Ovary (tissue), 3 donors: Measurements from ENCODE around the gene SLFN14.

ENCODE experiments used
- POLR2A ChIP-seq: fragments of 450-650 bp; IDR thresholded peaks from one replicate; pipeline ENCODE4 v1.6.1; 2017; ENCODE audit warnings: antibody characterized with exemption, mild to moderate bottlenecking, moderate library complexity
- TF ChIP-seq, protein P1 (sequence below), 3 donors: fragments of 450-650 bp in 2 of 3; fragments of 200-600 bp in 1 of 3; IDR thresholded peaks; one replicate each; pipeline versions ENCODE4 v1.5.1 to v1.8.0; 2016 to 2022; ENCODE audit warnings: antibody characterized with exemption in 3 of 3, mild to moderate bottlenecking in 1 of 3
- donor health status: DM: no; HTN: no; CAD: no.

DNA sequence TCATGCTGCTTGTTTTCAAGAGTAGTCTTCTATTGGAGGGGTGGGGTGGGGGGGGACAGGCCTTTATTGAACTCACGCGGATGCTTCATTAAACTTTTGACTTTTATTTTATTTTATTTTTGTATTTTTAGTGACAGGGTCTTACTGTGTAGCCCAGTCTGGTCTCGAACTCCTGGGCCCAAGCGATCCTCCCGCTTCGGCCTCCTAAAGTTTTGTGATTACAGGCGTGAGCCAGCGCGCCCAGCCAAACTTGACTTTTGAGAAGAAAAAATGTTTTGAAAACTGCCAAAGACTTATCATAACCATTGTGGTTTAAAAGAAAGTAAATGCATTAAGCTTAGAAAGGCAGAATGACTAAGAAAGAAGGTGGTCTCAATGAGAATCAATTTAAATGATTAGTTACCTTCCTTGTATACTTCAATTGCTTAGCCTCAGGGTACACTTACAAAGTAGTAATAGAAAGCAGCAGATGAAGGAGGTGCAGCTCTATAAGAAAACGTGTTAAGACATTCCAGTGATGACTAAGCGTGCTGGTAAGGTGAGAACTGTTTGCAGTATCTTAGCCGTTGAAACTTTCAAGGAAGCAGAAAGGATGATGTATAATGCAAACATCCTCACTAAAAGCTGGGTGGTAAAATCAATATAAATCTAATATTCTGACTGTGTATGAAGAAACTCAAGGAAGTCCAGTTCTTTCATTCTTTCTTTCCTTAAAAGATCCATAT, 27.7 kb upstream of the SLFN14 start:
- TF ChIP-seq, protein P1, sequence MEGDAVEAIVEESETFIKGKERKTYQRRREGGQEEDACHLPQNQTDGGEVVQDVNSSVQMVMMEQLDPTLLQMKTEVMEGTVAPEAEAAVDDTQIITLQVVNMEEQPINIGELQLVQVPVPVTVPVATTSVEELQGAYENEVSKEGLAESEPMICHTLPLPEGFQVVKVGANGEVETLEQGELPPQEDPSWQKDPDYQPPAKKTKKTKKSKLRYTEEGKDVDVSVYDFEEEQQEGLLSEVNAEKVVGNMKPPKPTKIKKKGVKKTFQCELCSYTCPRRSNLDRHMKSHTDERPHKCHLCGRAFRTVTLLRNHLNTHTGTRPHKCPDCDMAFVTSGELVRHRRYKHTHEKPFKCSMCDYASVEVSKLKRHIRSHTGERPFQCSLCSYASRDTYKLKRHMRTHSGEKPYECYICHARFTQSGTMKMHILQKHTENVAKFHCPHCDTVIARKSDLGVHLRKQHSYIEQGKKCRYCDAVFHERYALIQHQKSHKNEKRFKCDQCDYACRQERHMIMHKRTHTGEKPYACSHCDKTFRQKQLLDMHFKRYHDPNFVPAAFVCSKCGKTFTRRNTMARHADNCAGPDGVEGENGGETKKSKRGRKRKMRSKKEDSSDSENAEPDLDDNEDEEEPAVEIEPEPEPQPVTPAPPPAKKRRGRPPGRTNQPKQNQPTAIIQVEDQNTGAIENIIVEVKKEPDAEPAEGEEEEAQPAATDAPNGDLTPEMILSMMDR (IDR thresholded peaks at IDR 0.05) = no peak
- TF ChIP-seq POLR2A = no peak
